ENCODE measurements around the gene FBXO46.

FBXO46 gene

GRCh38 chr19:45730368-45731288 is at the start of gene FBXO46:
TSS of gene FBXO46 (minus strand) at chr19:45730896. CDS start at chr19:45713495, 17,401 bp downstream.
- peak; percentile 99 for DNase-seq (ENCODE audit: low spot score)

GRCh38 chr19:45780146-45780447 is 49.4 kb upstream of the FBXO46 start:
- no peak for DNase-seq (ENCODE audit: low spot score)

GRCh38 chr19:45779231-45780145 is 48.8 kb upstream of the FBXO46 start:
- DNase-seq (ENCODE audit: low spot score) = no peak

- no peak for DNase-seq (ENCODE audit: low spot score)
Observed at GRCh38 chr19:45778010-45778661, 47.4 kb upstream of the FBXO46 start.

GRCh38 chr19:45777395-45777961 is 46.8 kb upstream of the FBXO46 start:
- no peak for DNase-seq (ENCODE audit: low spot score)

- no peak for DNase-seq (ENCODE audit: low spot score)
Observed at GRCh38 chr19:45774765-45775164, 44.1 kb upstream of the FBXO46 start.

- no peak for DNase-seq (ENCODE audit: low spot score)
Observed at GRCh38 chr19:45773384-45773783, 42.7 kb upstream of the FBXO46 start.

- no peak for DNase-seq (ENCODE audit: low spot score)
Observed at GRCh38 chr19:45772912-45773311, 42.2 kb upstream of the FBXO46 start.

GRCh38 chr19:45772130-45772840 is 41.6 kb upstream of the FBXO46 start:
- no peak for DNase-seq (ENCODE audit: low spot score)

- no peak for DNase-seq (ENCODE audit: low spot score)
Observed at GRCh38 chr19:45771311-45771933, 40.7 kb upstream of the FBXO46 start.

- peak; percentile 96 for DNase-seq (ENCODE audit: low spot score)
Observed at GRCh38 chr19:45770192-45771101, 39.8 kb upstream of the FBXO46 start.

GRCh38 chr19:45769821-45770191 is 39.1 kb upstream of the FBXO46 start:
- DNase-seq (ENCODE audit: low spot score) = peak; percentile 67

- DNase-seq (ENCODE audit: low spot score) = peak; percentile 95
Observed at GRCh38 chr19:45768984-45769782, 38.5 kb upstream of the FBXO46 start, which contains the start of gene SIX5. TSS of gene SIX5 (minus strand) at chr19:45769252. CDS start at chr19:45768844, 408 bp downstream.

- DNase-seq (ENCODE audit: low spot score) = no peak
Observed at GRCh38 chr19:45768655-45768983, 37.9 kb upstream of the FBXO46 start.

GRCh38 chr19:45767881-45768654 is 37.4 kb upstream of the FBXO46 start:
- DNase-seq (ENCODE audit: low spot score) = no peak

GRCh38 chr19:45767410-45767880 is 36.7 kb upstream of the FBXO46 start:
- DNase-seq (ENCODE audit: low spot score) = no peak

- no peak for DNase-seq (ENCODE audit: low spot score)
Observed at GRCh38 chr19:45766869-45767346, 36.2 kb upstream of the FBXO46 start.

- DNase-seq (ENCODE audit: low spot score) = no peak
Observed at GRCh38 chr19:45766296-45766868, 35.7 kb upstream of the FBXO46 start.
